Calu3 (cell line): Measurements from ENCODE around the gene STRIP1. TPM values are rescaled to one million over a fixed set of nuclear protein-coding genes. Genes with fewer than 3 reads are reported as not detected.
"Not testable (repeated sequence)": the region's sequence is repeated elsewhere in the genome, so short reads cannot be mapped to it uniquely, and the experiment has no call there.

Experiments used
- BruUV-seq: library from RNA; stranded (reverse); fragments of 400-500 nt; replicated peaks from 2 replicates; lab custom pipeline; 2021; lab: Mats Ljungman, UMichigan
- CTCF ChIA-PET: fragments of 300-600 bp; sonication (Branson Sonifier 250); formaldehyde crosslinking; loops from one replicate; lab custom pipeline; 2022; ENCODE audit warnings: antibody characterized with exemption; lab: Charles Lee
- DNase-seq: peaks from one replicate; pipeline ENCODE4 v3.0.0; 2022
- H3K27ac Mint-ChIP-seq: one replicate; pipeline ENCODE4 v1.8.0; 2022; ENCODE audit warnings: mixed read lengths; ENCODE audit not compliant: unreplicated experiment
- H3K27me3 Mint-ChIP-seq: one replicate; pipeline ENCODE4 v1.8.0; 2022; ENCODE audit warnings: mixed read lengths; ENCODE audit not compliant: unreplicated experiment
- H3K36me3 Mint-ChIP-seq: one replicate; pipeline ENCODE4 v1.8.0; 2022; ENCODE audit warnings: mild to moderate bottlenecking, moderate library complexity, mixed read lengths; ENCODE audit not compliant: insufficient read depth, unreplicated experiment
- H3K4me1 Mint-ChIP-seq: one replicate; pipeline ENCODE4 v1.8.0; 2022; ENCODE audit warnings: mild to moderate bottlenecking, low read depth, mixed read lengths; ENCODE audit not compliant: unreplicated experiment
- H3K4me3 Mint-ChIP-seq: one replicate; pipeline ENCODE4 v1.8.0; 2022; ENCODE audit warnings: mild to moderate bottlenecking, low read depth, moderate library complexity, mixed read lengths; ENCODE audit not compliant: unreplicated experiment
- H3K9me3 Mint-ChIP-seq: one replicate; pipeline ENCODE4 v1.8.0; 2022; ENCODE audit warnings: low read depth, mixed read lengths; ENCODE audit not compliant: unreplicated experiment
- intact Hi-C: fragments of 100-400 bp; cut with micrococcal nuclease; formaldehyde crosslinking; loops from one replicate; pipeline ENCODE4 v1.10.0; 2022; ENCODE audit not compliant: unreplicated experiment
- total RNA-seq: library from RNA; stranded (reverse); gene quantifications from 2 replicates; pipeline ENCODE4 v1.2.3, GENCODE V29; 2022
- TF ChIP-seq, protein P1 (sequence below): fragments of 200-600 bp; IDR thresholded peaks from one replicate; pipeline ENCODE4 v1.8.0; 2022; ENCODE audit warnings: antibody characterized with exemption; ENCODE audit not compliant: unreplicated experiment

The STRIP1 gene
- total RNA-seq, 1 experiment from 2014 or later, result 27.5 TPM

DNA sequence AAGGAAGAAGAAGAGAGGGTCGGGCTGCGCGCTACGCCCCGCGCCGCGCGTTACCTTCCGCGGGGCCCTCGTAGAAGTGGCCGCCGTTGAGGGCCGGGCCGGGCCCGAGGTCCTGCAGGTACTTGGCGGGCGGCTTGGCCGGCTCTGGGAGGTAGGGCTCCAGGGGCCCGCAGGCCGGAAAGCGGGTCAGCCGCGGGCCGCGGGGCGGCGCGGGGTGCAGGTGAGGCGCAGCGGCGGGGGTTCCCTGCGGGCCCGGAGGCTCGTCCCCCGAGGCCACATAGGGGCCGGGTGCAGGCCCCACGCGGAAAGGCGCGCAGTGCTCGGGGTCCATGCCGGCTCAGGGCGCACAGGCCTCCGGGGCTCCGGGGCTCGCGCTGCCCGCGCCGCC is 35.9 kb downstream of the STRIP1 start:
- Mint-ChIP-seq H3K27ac (no peak overlapping the region), H3K9me3 (no peaks in the 10 kb centered on the region), H3K4me3 (no peak overlapping the region), H3K36me3 (no peaks in the 10 kb centered on the region), H3K4me1 (no peaks in the 10 kb centered on the region), H3K27me3 (no peaks in the 10 kb centered on the region)
- BruUV-seq, result no TSS peak
- CTCF ChIA-PET, result no interaction called here
- TF ChIP-seq, protein P1, sequence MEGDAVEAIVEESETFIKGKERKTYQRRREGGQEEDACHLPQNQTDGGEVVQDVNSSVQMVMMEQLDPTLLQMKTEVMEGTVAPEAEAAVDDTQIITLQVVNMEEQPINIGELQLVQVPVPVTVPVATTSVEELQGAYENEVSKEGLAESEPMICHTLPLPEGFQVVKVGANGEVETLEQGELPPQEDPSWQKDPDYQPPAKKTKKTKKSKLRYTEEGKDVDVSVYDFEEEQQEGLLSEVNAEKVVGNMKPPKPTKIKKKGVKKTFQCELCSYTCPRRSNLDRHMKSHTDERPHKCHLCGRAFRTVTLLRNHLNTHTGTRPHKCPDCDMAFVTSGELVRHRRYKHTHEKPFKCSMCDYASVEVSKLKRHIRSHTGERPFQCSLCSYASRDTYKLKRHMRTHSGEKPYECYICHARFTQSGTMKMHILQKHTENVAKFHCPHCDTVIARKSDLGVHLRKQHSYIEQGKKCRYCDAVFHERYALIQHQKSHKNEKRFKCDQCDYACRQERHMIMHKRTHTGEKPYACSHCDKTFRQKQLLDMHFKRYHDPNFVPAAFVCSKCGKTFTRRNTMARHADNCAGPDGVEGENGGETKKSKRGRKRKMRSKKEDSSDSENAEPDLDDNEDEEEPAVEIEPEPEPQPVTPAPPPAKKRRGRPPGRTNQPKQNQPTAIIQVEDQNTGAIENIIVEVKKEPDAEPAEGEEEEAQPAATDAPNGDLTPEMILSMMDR, result no peak
- no peak for DNase-seq
- intact Hi-C loops, result no loop called here

GRCh38 chr1:110070671-110071242 is 36.3 kb downstream of the STRIP1 start, which contains the start of gene ALX3:
Gene ALX3 (minus strand): TSS chr1:110070672. CDS start chr1:110070612, 60 bp downstream.
- Mint-ChIP-seq H3K4me3 (no peak within 1 kb of the TSS), H3K36me3 (no peaks in the 10 kb centered on the region), H3K9me3 (no peaks in the 10 kb centered on the region), H3K27ac (no peak within 1 kb of the TSS), H3K4me1 (no peaks in the 10 kb centered on the region), H3K27me3 (no peaks in the 10 kb centered on the region)
- CTCF ChIA-PET, result no interaction called here
- no TSS peak for BruUV-seq
- DNase-seq, result no peak
- TF ChIP-seq, protein P1, result no peak
- intact Hi-C loops, result no loop called here

- peaks cover 12% of the 10 kb centered on the region for H3K27me3 Mint-ChIP-seq
- H3K27ac Mint-ChIP-seq, result no peak overlapping the region
- CTCF ChIA-PET, result no interaction called here
- no peak for DNase-seq
- no peak overlapping the region for H3K4me3 Mint-ChIP-seq
- BruUV-seq, result no TSS peak
- no peaks in the 10 kb centered on the region for H3K4me1 Mint-ChIP-seq
- no peaks in the 10 kb centered on the region for H3K36me3 Mint-ChIP-seq
- TF ChIP-seq, protein P1, result no peak
- no peaks in the 10 kb centered on the region for H3K9me3 Mint-ChIP-seq
- intact Hi-C loops, result no loop called here
Measured at GRCh38 chr1:110074166-110074565, 39.7 kb downstream of the STRIP1 start.

GRCh38 chr1:110076789-110077500 is 42.5 kb downstream of the STRIP1 start:
- H3K4me3 Mint-ChIP-seq, result no peak overlapping the region
- H3K27me3 Mint-ChIP-seq, result peaks cover 30% of the 10 kb centered on the region
- no peaks in the 10 kb centered on the region for H3K9me3 Mint-ChIP-seq
- intact Hi-C loops, result no loop called here
- no peaks in the 10 kb centered on the region for H3K4me1 Mint-ChIP-seq
- H3K27ac Mint-ChIP-seq, result no peak overlapping the region
- TF ChIP-seq, protein P1, result no peak
- no TSS peak for BruUV-seq
- no peaks in the 10 kb centered on the region for H3K36me3 Mint-ChIP-seq
- CTCF ChIA-PET, result no interaction called here
- DNase-seq, result no peak

DNA sequence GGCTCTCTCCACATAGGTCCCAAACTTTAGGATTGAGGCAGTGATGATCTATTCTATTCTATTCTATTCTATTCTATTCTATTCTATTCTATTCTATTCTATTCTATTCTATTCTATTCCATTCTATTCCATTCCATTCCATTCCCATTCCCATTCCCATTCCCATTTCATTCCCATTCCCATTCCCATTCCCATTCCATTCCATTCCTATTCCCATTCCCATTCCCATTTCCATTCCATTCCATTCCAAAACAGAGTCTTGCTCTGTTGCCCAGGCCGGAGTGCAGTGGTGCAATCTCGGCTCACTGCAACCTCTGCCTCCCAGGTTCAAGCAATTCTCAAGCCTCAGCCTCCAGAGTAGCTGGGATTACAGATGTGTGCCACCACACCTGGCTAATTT is 45.6 kb downstream of the STRIP1 start:
- intact Hi-C loops, H3K9me3 Mint-ChIP-seq, H3K27ac Mint-ChIP-seq, CTCF ChIA-PET, H3K4me1 Mint-ChIP-seq, BruUV-seq, H3K36me3 Mint-ChIP-seq, DNase-seq, H3K4me3 Mint-ChIP-seq: not testable (repeated sequence)
- peaks cover 61% of the 10 kb centered on the region for H3K27me3 Mint-ChIP-seq
